Mesothelial cell of epicardium (in vitro differentiated cells): ENCODE results near the gene TSC22D3. TPM values are rescaled to one million over a fixed set of nuclear protein-coding genes. Genes with fewer than 3 reads are reported as not detected.

Experiments
- DNase-seq, 2 experiments: peaks; one replicate each; pipeline ENCODE4 v3.0.0; 2021; ENCODE audit warnings: low spot score in 2 of 2; ENCODE audit not compliant: unreplicated experiment in 2 of 2
- H3K27ac Mint-ChIP-seq: 2 replicates; pipeline ENCODE4 v1.8.0; 2021; ENCODE audit warnings: mixed read lengths
- H3K27me3 Mint-ChIP-seq: 2 replicates; pipeline ENCODE4 v1.8.0; 2021; ENCODE audit warnings: low read depth, mixed read lengths
- H3K36me3 Mint-ChIP-seq: 2 replicates; pipeline ENCODE4 v1.8.0; 2021; ENCODE audit warnings: mixed read lengths
- H3K4me1 Mint-ChIP-seq: 2 replicates; pipeline ENCODE4 v1.8.0; 2021; ENCODE audit warnings: mixed read lengths
- H3K4me3 Mint-ChIP-seq: 2 replicates; pipeline ENCODE4 v1.8.0; 2021; ENCODE audit warnings: mild to moderate bottlenecking, moderate library complexity, mixed read lengths
- H3K9me3 Mint-ChIP-seq: 2 replicates; pipeline ENCODE4 v1.8.0; 2021; ENCODE audit warnings: mixed read lengths
- total RNA-seq: library from RNA; stranded (reverse); gene quantifications from 3 replicates; pipeline ENCODE4 v1.2.1, GENCODE V29; 2021
- TF ChIP-seq, protein P1 (sequence below): fragments of 200-600 bp; sonication (generic); IDR thresholded peaks from one replicate; pipeline ENCODE4 v1.5.0; 2021; ENCODE audit warnings: antibody characterized with exemption; ENCODE audit not compliant: unreplicated experiment

The TSC22D3 gene
- total RNA-seq, 1 donor from 2014 or later, result 34.4 TPM

DNA sequence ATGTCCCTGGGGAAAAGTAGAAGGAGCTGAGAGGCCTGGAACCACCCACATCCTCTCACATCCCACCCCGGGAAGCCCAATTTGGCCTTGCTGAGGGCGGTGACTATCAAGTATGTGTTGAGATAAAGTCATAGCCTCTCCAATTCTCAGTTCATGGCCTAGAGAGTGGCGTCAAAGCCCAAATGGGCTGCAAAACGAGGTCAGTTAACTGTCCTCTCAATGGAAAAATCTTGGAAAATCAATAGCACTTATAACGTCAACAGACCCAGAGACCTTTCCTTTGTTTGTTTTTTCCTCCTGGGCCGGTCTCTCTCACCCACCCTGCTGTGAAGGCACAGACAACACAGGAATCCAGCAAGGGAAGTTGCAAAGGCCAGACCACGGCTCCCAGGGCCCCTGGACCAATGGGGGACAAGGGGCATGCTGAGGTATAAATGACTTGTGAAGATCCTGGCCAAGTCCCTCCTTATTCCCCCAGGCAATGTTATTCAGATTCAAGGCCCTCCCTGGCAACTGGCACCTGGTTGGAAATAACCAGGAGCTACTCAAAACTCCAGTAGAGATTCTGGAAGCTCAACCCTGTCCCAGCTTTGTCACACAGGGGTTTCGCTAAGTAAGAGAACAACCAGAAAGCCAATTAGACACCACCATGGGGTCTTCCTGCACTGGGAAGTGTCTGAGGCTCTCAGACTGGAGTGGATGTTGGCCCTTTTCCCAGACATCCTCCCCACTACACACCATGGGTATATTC is 38.6 kb downstream of the TSC22D3 start:
- no peaks in the 10 kb centered on the region for H3K36me3 Mint-ChIP-seq
- peaks cover 14% of the 10 kb centered on the region for H3K27me3 Mint-ChIP-seq
- DNase-seq, result no peak
- peaks cover 7% of the 10 kb centered on the region for H3K9me3 Mint-ChIP-seq
- TF ChIP-seq, protein P1, sequence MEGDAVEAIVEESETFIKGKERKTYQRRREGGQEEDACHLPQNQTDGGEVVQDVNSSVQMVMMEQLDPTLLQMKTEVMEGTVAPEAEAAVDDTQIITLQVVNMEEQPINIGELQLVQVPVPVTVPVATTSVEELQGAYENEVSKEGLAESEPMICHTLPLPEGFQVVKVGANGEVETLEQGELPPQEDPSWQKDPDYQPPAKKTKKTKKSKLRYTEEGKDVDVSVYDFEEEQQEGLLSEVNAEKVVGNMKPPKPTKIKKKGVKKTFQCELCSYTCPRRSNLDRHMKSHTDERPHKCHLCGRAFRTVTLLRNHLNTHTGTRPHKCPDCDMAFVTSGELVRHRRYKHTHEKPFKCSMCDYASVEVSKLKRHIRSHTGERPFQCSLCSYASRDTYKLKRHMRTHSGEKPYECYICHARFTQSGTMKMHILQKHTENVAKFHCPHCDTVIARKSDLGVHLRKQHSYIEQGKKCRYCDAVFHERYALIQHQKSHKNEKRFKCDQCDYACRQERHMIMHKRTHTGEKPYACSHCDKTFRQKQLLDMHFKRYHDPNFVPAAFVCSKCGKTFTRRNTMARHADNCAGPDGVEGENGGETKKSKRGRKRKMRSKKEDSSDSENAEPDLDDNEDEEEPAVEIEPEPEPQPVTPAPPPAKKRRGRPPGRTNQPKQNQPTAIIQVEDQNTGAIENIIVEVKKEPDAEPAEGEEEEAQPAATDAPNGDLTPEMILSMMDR, result no peak
- no peak overlapping the region for H3K4me3 Mint-ChIP-seq
- peaks cover 12% of the 10 kb centered on the region for H3K4me1 Mint-ChIP-seq
- no peak overlapping the region for H3K27ac Mint-ChIP-seq

DNA sequence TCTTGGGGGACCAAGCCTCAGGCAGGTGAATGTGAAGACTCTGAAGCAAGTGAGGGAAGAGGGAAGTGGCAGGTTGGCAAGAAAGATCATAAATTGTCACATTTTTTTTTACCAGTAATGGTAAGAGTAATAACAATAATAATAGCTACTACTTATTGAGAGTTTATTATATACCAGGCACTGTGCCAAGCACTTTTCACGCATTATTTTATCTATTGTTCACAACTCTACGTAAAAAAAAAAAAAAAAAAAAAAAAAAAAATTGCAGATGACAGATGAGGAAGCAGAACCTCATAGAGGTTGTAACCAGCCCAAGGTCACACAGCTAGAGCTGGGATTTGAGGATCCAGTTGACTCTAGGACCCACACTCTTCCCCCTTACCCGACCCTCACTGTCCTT is 40.9 kb downstream of the TSC22D3 start:
- Mint-ChIP-seq H3K9me3 (peaks cover 12% of the 10 kb centered on the region), H3K27me3 (peaks cover 10% of the 10 kb centered on the region), H3K4me1 (peaks cover 27% of the 10 kb centered on the region)

DNA sequence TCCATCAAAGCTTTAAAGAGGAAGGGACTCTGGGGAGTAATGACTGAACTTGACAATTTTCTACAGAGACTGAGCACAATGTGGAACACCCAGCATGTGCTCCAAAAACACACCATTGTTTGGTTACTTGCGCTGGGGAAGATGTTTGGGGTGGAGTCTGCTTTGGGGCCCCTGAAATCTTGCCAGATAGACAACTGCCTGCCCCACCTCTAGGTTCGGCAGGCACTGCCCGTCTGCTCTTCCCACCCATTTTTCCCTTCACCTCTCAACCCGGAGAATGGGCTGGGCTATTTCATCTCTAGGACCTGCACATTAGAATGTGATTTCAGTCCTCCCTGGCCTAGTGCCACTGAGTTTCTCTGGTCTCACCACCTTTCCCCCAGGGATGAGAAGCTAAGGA is 41.9 kb downstream of the TSC22D3 start:
- no peak for DNase-seq
- no peak overlapping the region for H3K27ac Mint-ChIP-seq
- peaks cover 36% of the 10 kb centered on the region for H3K4me1 Mint-ChIP-seq
- TF ChIP-seq, protein P1, result no peak
- H3K4me3 Mint-ChIP-seq, result no peak overlapping the region
- no peaks in the 10 kb centered on the region for H3K36me3 Mint-ChIP-seq
- H3K27me3 Mint-ChIP-seq, result peaks cover 5% of the 10 kb centered on the region
- H3K9me3 Mint-ChIP-seq, result peaks cover 12% of the 10 kb centered on the region

More for the DNA sequence above, 40.9 kb downstream of the TSC22D3 start:
- TF ChIP-seq, protein P1, result no peak
- Mint-ChIP-seq H3K4me3 (no peak overlapping the region), H3K27ac (no peak overlapping the region), H3K36me3 (no peaks in the 10 kb centered on the region)
- DNase-seq, result no peak

DNA sequence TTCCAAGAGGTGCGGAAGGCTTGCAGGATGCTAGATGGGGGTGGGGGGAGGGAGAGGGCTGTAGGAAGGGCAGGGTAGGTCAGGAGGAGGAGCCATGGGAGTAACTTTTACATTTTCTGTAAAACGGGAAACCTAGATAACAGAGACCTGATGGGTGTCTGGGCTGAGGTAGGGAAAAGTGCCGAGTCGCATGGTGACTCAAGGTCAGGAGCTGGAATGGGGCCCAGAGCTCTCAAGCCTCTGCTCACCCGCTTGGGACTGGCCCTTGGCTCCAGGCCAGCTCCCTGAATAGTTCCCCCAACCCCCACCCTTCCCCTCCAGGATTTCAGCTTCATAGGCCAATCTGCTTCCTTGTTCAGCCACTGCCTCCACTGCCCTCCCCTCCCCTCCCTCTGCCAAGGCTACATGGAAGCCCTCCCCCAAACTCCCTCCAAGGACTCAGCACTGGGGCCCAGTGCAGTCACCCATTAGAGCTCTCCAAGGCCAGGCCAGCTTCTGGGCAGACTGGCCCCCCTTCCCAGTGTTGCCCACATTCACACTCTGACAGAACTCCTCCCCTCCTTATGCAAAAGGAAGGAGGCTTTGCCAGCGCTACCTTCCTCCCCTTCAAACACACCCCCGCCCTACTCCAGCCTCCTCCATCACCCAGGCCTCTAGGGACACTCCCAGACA is 43.6 kb downstream of the TSC22D3 start:
- DNase-seq, result no peak
- Mint-ChIP-seq H3K36me3 (no peaks in the 10 kb centered on the region), H3K9me3 (peaks cover 16% of the 10 kb centered on the region), H3K4me1 (peaks cover 43% of the 10 kb centered on the region), H3K27me3 (no peaks in the 10 kb centered on the region), H3K4me3 (no peak overlapping the region), H3K27ac (peak overlapping the region; percentile 39)
- TF ChIP-seq, protein P1, result no peak

DNA sequence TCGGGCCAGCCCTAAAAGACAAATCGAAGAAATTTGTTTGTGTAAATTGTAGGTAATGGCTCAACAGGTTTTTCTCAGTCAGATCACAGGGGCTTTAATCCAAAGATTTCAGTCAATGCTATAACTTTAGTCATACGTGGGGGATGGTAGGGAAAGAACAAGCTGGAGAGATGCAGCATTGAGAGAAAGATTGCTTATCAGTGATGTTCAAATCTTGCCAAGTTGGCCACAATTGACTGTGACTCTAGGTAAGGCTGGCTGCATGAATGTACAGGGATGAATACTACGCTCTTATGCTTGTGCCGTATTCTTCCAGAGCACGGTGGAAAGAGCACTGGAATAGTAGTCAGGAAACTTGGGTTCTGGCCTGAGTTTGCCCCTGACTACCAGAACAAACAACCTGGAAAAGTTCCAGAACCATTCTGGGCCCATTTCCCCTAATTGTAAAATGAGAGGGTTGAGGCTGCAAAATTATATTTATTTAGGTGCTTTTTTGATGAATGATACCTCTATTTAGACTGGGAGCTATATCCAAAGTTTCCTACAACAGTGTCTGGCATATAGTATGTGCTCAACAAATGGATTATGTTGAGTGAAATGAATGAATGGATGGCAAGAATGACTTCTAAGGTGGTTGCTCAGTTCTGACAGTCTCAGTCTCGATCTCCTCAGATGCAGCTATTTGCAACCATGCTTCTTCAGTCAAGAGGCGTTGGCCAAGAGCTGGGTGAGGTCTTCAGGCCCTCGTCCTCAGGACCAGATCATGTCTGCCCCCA is 44.4 kb downstream of the TSC22D3 start:
- no peaks in the 10 kb centered on the region for H3K27me3 Mint-ChIP-seq
- TF ChIP-seq, protein P1, result no peak
- H3K9me3 Mint-ChIP-seq, result peaks cover 19% of the 10 kb centered on the region
- H3K27ac Mint-ChIP-seq, result no peak overlapping the region
- H3K36me3 Mint-ChIP-seq, result no peaks in the 10 kb centered on the region
- peaks cover 48% of the 10 kb centered on the region for H3K4me1 Mint-ChIP-seq
- no peak overlapping the region for H3K4me3 Mint-ChIP-seq
- no peak for DNase-seq
